ENCODE results near the gene NINJ1. TPM values are rescaled to one million over a fixed set of nuclear protein-coding genes. Genes with fewer than 3 reads are reported as not detected.

NINJ1 gene
- total RNA-seq, 1 donor from 2014 or later = 11.0 TPM

GRCh38 chr9:93093877-93094657, 40.0 kb downstream of the NINJ1 start:
- no peak for ATAC-seq (ENCODE audit: low read depth)
- ChIA-PET POLR2A (interaction anchor here (0.7 to 4.7 kb wide), 11 partner anchors 9 to 130 kb away, joined by 3 to 53 read pairs (median 6); partner anchors contain the start of gene SUSD3), CTCF (no interaction called here)
- peaks cover 84% of the 10 kb centered on the region for H3K4me1 Mint-ChIP-seq
- peaks cover 4% of the 10 kb centered on the region for H3K9me3 Mint-ChIP-seq
- intact Hi-C loops (cut with micrococcal nuclease) = loop anchor here (1.0 to 10.0 kb wide), 3 partner anchors 36 to 361 kb away; partner anchors contain the start of genes FAM120A, FAM120AOS and SUSD3
- no peak for DNase-seq
- H3K27me3 Mint-ChIP-seq = no peaks in the 10 kb centered on the region
- peak overlapping the region; percentile 99 for H3K27ac Mint-ChIP-seq
- peaks cover 7% of the 10 kb centered on the region for H3K36me3 Mint-ChIP-seq (ENCODE audit: low read depth)
- TF ChIP-seq CTCF (IDR thresholded peaks at IDR 0.05) = no peak
- H3K4me3 Mint-ChIP-seq = peak overlapping the region; percentile 86

GRCh38 chr9:93093127-93093876, 40.7 kb downstream of the NINJ1 start:
- Mint-ChIP-seq H3K4me3 (peak overlapping the region; percentile 63), H3K27me3 (no peaks in the 10 kb centered on the region), H3K27ac (peak overlapping the region; percentile 99), H3K36me3 (ENCODE audit: low read depth) (peaks cover 14% of the 10 kb centered on the region), H3K9me3 (peaks cover 4% of the 10 kb centered on the region), H3K4me1 (peaks cover 76% of the 10 kb centered on the region)
- ChIA-PET POLR2A (interaction anchor here (0.6 to 4.7 kb wide), 2 partner anchors 29 to 39 kb away, joined by 5 to 53 read pairs; no protein-coding TSS in a partner anchor), CTCF (no interaction called here)
- intact Hi-C loops (cut with micrococcal nuclease) = loop anchor here (10.0 kb wide), 1 partner anchor 361 kb away; the partner anchor contains the start of genes FAM120A and FAM120AOS
- DNase-seq = no peak
- TF ChIP-seq CTCF (IDR thresholded peaks at IDR 0.05) = no peak
- ATAC-seq (ENCODE audit: low read depth) = no peak

GRCh38 chr9:93092251-93092991, 41.6 kb downstream of the NINJ1 start:
- H3K4me3 Mint-ChIP-seq = peak overlapping the region; percentile 24
- peaks cover 69% of the 10 kb centered on the region for H3K4me1 Mint-ChIP-seq
- POLR2A ChIA-PET = interaction anchor here (0.6 to 4.7 kb wide), 4 partner anchors 26 to 38 kb away, joined by 3 to 53 read pairs (median 4); no protein-coding TSS in a partner anchor
- peaks cover 16% of the 10 kb centered on the region for H3K36me3 Mint-ChIP-seq (ENCODE audit: low read depth)
- TF ChIP-seq CTCF (IDR thresholded peaks at IDR 0.05) = no peak
- H3K9me3 Mint-ChIP-seq = peaks cover 4% of the 10 kb centered on the region
- H3K27me3 Mint-ChIP-seq = no peaks in the 10 kb centered on the region
- ATAC-seq (ENCODE audit: low read depth) = no peak
- H3K27ac Mint-ChIP-seq = peak overlapping the region; percentile 72
- intact Hi-C loops (cut with micrococcal nuclease) = loop anchor here (10.0 kb wide), 1 partner anchor 362 kb away; the partner anchor contains the start of genes FAM120A and FAM120AOS
- CTCF ChIA-PET = interaction anchor here (0.5 kb wide), 1 partner anchor 49 kb away, joined by 3 read pairs; no protein-coding TSS in a partner anchor
- peak; percentile 9 for DNase-seq

- POLR2A ChIA-PET = interaction anchor here (0.5 to 1.3 kb wide), 5 partner anchors 25 to 868 kb away, joined by 3 to 6 read pairs (median 4); no protein-coding TSS in a partner anchor
- no peak overlapping the region for H3K4me3 Mint-ChIP-seq
These were observed 42.5 kb downstream of the NINJ1 start for GRCh38 chr9:93091453-93092081.

More at GRCh38 chr9:93091453-93092081, 42.5 kb downstream of the NINJ1 start:
- Mint-ChIP-seq H3K27me3 (no peaks in the 10 kb centered on the region), H3K36me3 (ENCODE audit: low read depth) (peaks cover 19% of the 10 kb centered on the region), H3K4me1 (peaks cover 61% of the 10 kb centered on the region), H3K27ac (peak overlapping the region; percentile 72), H3K9me3 (peaks cover 4% of the 10 kb centered on the region)
- ATAC-seq (ENCODE audit: low read depth) (no peak), DNase-seq (peak; percentile 14)
- intact Hi-C loops (cut with micrococcal nuclease) = loop anchor here (10.0 kb wide), 1 partner anchor 363 kb away; the partner anchor contains the start of genes FAM120A and FAM120AOS
- CTCF ChIA-PET = interaction anchor here (1.1 kb wide), 1 partner anchor 88 kb away, joined by 3 read pairs; no protein-coding TSS in a partner anchor
- no peak for TF ChIP-seq CTCF (IDR thresholded peaks at IDR 0.05)
